Measurements from ENCODE around the gene SYAP1. TPM values are rescaled to one million over a fixed set of nuclear protein-coding genes. Genes with fewer than 3 reads are reported as not detected.

SYAP1 gene
- total and polyA plus RNA-seq, 2 of the 8 experiments (the other 6 are each of a cell fraction or from before 2014, with no cell fraction given): 2.9 to 20.3 TPM

DNA sequence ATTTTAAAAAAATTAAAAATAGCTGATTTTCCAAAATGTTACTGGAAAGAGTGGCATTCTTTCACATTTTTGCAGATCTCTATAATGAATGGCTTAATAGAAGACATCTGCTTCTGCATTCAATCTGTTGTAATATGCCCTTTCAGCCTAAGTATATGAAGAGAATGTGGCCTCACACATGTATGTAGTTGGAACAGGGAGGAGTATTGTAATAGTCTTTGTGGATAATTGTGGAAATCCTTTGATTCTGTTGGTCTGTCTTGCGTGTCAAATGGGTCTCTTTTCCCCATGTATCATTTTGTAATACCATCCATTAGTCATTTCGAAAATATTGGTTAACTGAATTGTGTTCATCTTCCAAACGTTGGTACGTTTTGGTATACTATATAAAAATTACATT lies 78.4 kb downstream of the SYAP1 start (continued):
- TF ChIP-seq, protein P1, sequence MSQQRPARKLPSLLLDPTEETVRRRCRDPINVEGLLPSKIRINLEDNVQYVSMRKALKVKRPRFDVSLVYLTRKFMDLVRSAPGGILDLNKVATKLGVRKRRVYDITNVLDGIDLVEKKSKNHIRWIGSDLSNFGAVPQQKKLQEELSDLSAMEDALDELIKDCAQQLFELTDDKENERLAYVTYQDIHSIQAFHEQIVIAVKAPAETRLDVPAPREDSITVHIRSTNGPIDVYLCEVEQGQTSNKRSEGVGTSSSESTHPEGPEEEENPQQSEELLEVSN (IDR thresholded peaks at IDR 0.05): no peak
- no peak for TF ChIP-seq EP300 (IDR thresholded peaks at IDR 0.05; ENCODE audit: borderline replicate concordance in 1 of 2, low read depth in 2 of 2, low read length in 2 of 2)
- no peak for TF ChIP-seq SRF (IDR thresholded peaks at IDR 0.05; ENCODE audit: low read depth, low read length)
- no peak for TF ChIP-seq NRF1 (IDR thresholded peaks at IDR 0.05; ENCODE audit: low read depth, low read length)
- no peak for TF ChIP-seq CHD2 (IDR thresholded peaks at IDR 0.05; ENCODE audit: low read length)
- no peak for TF ChIP-seq RBBP5 (IDR thresholded peaks at IDR 0.05; ENCODE audit: borderline replicate concordance, low read depth, low read length)
